ENCODE data around the gene RGS18.

GRCh38 chr1:192151176-192151575, 7.1 kb upstream of the RGS18 start:
- TF ChIP-seq ZNF639 (tag by site-specific recombination; IDR thresholded peaks at IDR 0.05): no peak
- TF ChIP-seq CTCF (tag by site-specific recombination; IDR thresholded peaks at IDR 0.05): no peak
- TF ChIP-seq ZNF133 (tag by site-specific recombination; IDR thresholded peaks at IDR 0.05): no peak
- no peak for TF ChIP-seq REPIN1 (tag by site-specific recombination; IDR thresholded peaks at IDR 0.05; ENCODE audit: low read depth)
- TF ChIP-seq ZNF660 (tag by site-specific recombination; IDR thresholded peaks at IDR 0.05): no peak
- TF ChIP-seq ZNF362 (tag by site-specific recombination; IDR thresholded peaks at IDR 0.05): no peak
- no peak for TF ChIP-seq RBAK (tag by site-specific recombination; IDR thresholded peaks at IDR 0.05)
- no peak for TF ChIP-seq ZNF843 (tag by site-specific recombination; IDR thresholded peaks at IDR 0.05)
